Neural cell (in vitro differentiated cells): ENCODE results near the gene RPL13A.

Source experiments
- CTCF ChIP-seq: fragments of 450-650 bp; IDR thresholded peaks from 2 replicates; pipeline ENCODE4 v1.5.1; 2014; ENCODE audit warnings: antibody characterized with exemption, mild to moderate bottlenecking, moderate library complexity; ENCODE audit not compliant: poor library complexity, severe bottlenecking
- EP300 ChIP-seq: fragments of 450-650 bp; conservative IDR thresholded peaks from 2 replicates; pipeline ENCODE4 v1.6.1; 2014; ENCODE audit warnings: antibody characterized with exemption, mild to moderate bottlenecking, moderate library complexity; ENCODE audit not compliant: poor library complexity, severe bottlenecking

DNA sequence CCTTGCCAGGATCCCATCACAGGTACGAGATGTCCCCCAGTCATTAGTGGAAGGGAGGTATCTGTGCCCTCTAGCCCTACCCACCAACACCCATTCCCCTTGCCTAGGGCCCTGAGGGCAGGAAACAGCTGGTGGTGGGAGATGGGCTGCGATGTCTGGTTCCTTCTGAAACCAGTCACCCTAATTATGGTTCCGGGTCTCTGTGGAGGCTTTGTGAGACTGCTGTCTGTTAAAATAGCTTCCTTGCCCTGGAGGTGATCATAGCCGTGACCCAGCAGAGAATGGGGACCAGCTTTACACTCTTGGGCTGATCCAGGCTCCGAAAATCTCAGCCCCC lies 28.9 kb upstream of the RPL13A start:
- TF ChIP-seq CTCF (no peak), EP300 (no peak)
